GM10248 (cell line): Measurements from ENCODE around the gene KCNE4.

Experiments used
- CTCF ChIA-PET: fragments of 300-600 bp; sonication (Branson Sonifier 250); formaldehyde crosslinking; extraction: SDS; loops from one replicate; lab custom pipeline; 2021; ENCODE audit warnings: antibody characterized with exemption; lab: Yijun Ruan, JAX
- POLR2A ChIA-PET: fragments of 350-650 bp; sonication (Branson Sonifier 250); formaldehyde crosslinking; extraction: SDS; loops from one replicate; lab custom pipeline; 2020; ENCODE audit warnings: antibody characterized with exemption; lab: Yijun Ruan, JAX
- DNase-seq: peaks from one replicate; pipeline ENCODE4 v3.0.0; 2012; ENCODE audit errors: extremely low spot score
- TF ChIP-seq, protein P1 (sequence below): IDR thresholded peaks from 2 replicates; pipeline ENCODE4 v1.5.1; 2012; ENCODE audit warnings: mild to moderate bottlenecking, low read depth; ENCODE audit errors: extremely low read depth, missing control alignments, control extremely low read depth

Gene KCNE4

DNA sequence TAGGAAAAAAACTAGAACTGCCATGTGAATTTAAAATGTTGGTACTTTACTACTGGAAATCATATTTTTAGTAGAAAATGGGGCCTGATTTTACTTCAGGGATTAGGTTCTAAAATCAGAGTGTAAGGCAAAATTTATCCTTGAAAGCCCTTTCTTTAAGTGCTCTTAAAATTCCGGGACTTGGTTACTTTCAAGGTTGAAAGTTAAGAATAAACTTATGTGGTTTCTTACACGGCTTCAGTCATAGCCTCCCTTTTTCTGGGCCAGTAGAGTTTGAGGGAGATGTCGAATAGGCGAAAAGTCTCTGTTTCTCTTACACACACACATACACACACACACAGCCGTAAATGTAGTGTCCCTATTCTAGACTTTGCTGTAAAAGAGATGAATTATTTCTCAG, 13.1 kb downstream of the KCNE4 start:
- POLR2A ChIA-PET, result no interaction called here
- TF ChIP-seq, protein P1, sequence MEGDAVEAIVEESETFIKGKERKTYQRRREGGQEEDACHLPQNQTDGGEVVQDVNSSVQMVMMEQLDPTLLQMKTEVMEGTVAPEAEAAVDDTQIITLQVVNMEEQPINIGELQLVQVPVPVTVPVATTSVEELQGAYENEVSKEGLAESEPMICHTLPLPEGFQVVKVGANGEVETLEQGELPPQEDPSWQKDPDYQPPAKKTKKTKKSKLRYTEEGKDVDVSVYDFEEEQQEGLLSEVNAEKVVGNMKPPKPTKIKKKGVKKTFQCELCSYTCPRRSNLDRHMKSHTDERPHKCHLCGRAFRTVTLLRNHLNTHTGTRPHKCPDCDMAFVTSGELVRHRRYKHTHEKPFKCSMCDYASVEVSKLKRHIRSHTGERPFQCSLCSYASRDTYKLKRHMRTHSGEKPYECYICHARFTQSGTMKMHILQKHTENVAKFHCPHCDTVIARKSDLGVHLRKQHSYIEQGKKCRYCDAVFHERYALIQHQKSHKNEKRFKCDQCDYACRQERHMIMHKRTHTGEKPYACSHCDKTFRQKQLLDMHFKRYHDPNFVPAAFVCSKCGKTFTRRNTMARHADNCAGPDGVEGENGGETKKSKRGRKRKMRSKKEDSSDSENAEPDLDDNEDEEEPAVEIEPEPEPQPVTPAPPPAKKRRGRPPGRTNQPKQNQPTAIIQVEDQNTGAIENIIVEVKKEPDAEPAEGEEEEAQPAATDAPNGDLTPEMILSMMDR, result no peak
- CTCF ChIA-PET, result no interaction called here
- DNase-seq, result no peak

- ChIA-PET CTCF (interaction anchor here (0.6 kb wide), 1 partner anchor 311 kb away, joined by 3 read pairs; no protein-coding TSS in a partner anchor), POLR2A (no interaction called here)
- TF ChIP-seq, protein P1, result no peak
- no peak for DNase-seq
Observed at GRCh38 chr2:223066721-223067120, 14.7 kb downstream of the KCNE4 start.

GRCh38 chr2:223068071-223068470, 16.1 kb downstream of the KCNE4 start:
- POLR2A ChIA-PET, result no interaction called here
- CTCF ChIA-PET, result no interaction called here

DNA sequence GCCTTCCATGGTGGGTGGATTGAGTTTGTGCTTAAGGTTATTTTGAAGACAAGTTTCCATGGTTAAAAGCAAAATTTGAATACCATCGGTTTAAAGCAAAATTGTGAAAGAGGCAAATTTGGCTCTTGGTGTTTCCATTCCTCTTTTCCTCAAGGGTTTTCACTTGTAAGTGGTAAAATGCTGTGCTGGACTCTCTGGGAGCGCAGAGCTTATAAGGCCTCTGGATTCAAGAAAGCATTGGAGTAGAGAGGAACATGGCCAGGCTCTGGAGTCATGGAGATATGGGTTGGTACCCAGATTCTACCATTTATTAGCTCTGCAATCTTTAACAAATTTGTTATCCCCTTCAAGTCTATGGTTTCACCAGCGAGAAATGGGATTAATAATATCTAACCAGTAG, 17.5 kb downstream of the KCNE4 start:
- ChIA-PET CTCF (interaction anchor here (1.4 kb wide), 1 partner anchor 19 kb away, joined by 3 read pairs; no protein-coding TSS in a partner anchor), POLR2A (no interaction called here)
- TF ChIP-seq, protein P1, result no peak
- no peak for DNase-seq

More at GRCh38 chr2:223068071-223068470, 16.1 kb downstream of the KCNE4 start:
- no peak for DNase-seq
- TF ChIP-seq, protein P1, result no peak

GRCh38 chr2:223069988-223070387, 18.0 kb downstream of the KCNE4 start:
- TF ChIP-seq, protein P1, result no peak
- no peak for DNase-seq
- ChIA-PET CTCF (interaction anchor here (0.9 to 1.4 kb wide), 2 partner anchors 13 to 18 kb away, joined by 3 read pairs; no protein-coding TSS in a partner anchor), POLR2A (no interaction called here)

GRCh38 chr2:223071139-223071538, 19.1 kb downstream of the KCNE4 start:
- no peak for DNase-seq
- TF ChIP-seq, protein P1, result no peak
- POLR2A ChIA-PET, result no interaction called here
- CTCF ChIA-PET, result no interaction called here
